Endothelial cell (in vitro differentiated cells): ENCODE data around the gene PUS1. TPM values are rescaled to one million over a fixed set of nuclear protein-coding genes. Genes with fewer than 3 reads are reported as not detected.

ENCODE experiments used
- DNase-seq: peaks from one replicate; pipeline ENCODE4 v3.0.0; 2021; ENCODE audit warnings: low spot score
- H3K27ac Mint-ChIP-seq: one replicate; pipeline ENCODE4 v1.8.0; 2021; ENCODE audit warnings: mixed read lengths, inconsistent platforms; ENCODE audit not compliant: unreplicated experiment
- H3K27me3 Mint-ChIP-seq: one replicate; pipeline ENCODE4 v1.8.0; 2021; ENCODE audit warnings: mild to moderate bottlenecking, moderate library complexity, mixed read lengths, inconsistent platforms; ENCODE audit not compliant: unreplicated experiment
- H3K36me3 Mint-ChIP-seq: one replicate; pipeline ENCODE4 v1.8.0; 2021; ENCODE audit warnings: mild to moderate bottlenecking, low read depth, mixed read lengths, inconsistent platforms; ENCODE audit not compliant: unreplicated experiment
- H3K4me1 Mint-ChIP-seq: one replicate; pipeline ENCODE4 v1.8.0; 2021; ENCODE audit warnings: mild to moderate bottlenecking, mixed read lengths, inconsistent platforms; ENCODE audit not compliant: unreplicated experiment
- H3K4me3 Mint-ChIP-seq: one replicate; pipeline ENCODE4 v1.8.0; 2021; ENCODE audit warnings: mild to moderate bottlenecking, mixed read lengths, inconsistent platforms; ENCODE audit not compliant: unreplicated experiment
- H3K9me3 Mint-ChIP-seq: one replicate; pipeline ENCODE4 v1.8.0; 2021; ENCODE audit warnings: mixed read lengths, inconsistent platforms; ENCODE audit not compliant: unreplicated experiment
- total RNA-seq: library from RNA; stranded (reverse); fragmentation: NEBNext Ultra II Directional; extraction: Animal tissue kit (Norgen Biotek cat#: 25700); gene quantifications from one replicate; pipeline ENCODE4 v1.2.1, GENCODE V29; 2021; ENCODE audit not compliant: unreplicated experiment
- TF ChIP-seq, protein P1 (sequence below): fragments of 200-600 bp; sonication (generic); IDR thresholded peaks from one replicate; pipeline ENCODE4 v1.5.0; 2021; ENCODE audit warnings: antibody characterized with exemption; ENCODE audit not compliant: unreplicated experiment

Gene PUS1
- total RNA-seq, 1 donor from 2014 or later, result 25.8 TPM

DNA sequence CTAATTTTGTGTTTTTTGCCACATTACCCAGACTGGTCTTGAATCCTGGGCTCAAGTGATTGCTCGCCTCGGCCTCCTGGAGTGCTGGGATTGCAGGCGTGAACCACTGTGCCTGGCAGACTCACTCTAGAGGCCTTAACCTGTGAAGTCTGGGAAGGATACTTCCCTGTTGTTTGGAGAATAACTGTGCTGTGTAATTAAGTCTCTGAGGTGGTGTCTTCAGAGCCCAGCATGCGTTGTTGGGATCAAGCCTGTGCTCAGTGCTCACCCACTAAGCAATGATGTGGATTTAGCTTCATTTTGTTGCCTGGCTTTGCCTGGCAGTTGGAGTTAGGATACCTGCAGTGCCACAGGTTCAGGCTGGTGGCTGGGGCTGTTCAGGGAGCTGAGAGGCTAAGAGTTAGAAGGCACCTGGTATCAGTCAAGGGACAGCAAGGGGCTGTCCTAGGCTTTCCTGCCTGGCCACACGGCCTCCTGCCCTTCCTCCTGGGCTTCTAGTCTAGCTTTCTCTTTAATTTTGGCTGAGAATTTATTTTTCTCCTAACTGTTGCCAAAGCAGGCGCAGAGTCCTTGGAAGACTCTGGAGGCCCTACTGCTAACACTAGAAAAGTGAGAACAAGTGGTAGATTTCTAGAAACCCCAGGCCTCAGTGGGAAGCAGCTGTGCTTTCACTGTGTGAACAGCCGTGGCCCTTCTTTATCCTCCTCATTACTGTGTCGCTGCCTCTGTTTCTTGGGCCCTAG lies 59.1 kb downstream of the PUS1 start:
- no peak overlapping the region for H3K4me3 Mint-ChIP-seq
- DNase-seq, result no peak
- H3K27me3 Mint-ChIP-seq, result no peaks in the 10 kb centered on the region
- no peaks in the 10 kb centered on the region for H3K9me3 Mint-ChIP-seq
- peaks cover 39% of the 10 kb centered on the region for H3K36me3 Mint-ChIP-seq
- no peaks in the 10 kb centered on the region for H3K4me1 Mint-ChIP-seq
- TF ChIP-seq, protein P1, sequence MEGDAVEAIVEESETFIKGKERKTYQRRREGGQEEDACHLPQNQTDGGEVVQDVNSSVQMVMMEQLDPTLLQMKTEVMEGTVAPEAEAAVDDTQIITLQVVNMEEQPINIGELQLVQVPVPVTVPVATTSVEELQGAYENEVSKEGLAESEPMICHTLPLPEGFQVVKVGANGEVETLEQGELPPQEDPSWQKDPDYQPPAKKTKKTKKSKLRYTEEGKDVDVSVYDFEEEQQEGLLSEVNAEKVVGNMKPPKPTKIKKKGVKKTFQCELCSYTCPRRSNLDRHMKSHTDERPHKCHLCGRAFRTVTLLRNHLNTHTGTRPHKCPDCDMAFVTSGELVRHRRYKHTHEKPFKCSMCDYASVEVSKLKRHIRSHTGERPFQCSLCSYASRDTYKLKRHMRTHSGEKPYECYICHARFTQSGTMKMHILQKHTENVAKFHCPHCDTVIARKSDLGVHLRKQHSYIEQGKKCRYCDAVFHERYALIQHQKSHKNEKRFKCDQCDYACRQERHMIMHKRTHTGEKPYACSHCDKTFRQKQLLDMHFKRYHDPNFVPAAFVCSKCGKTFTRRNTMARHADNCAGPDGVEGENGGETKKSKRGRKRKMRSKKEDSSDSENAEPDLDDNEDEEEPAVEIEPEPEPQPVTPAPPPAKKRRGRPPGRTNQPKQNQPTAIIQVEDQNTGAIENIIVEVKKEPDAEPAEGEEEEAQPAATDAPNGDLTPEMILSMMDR, result no peak
- no peak overlapping the region for H3K27ac Mint-ChIP-seq

DNA sequence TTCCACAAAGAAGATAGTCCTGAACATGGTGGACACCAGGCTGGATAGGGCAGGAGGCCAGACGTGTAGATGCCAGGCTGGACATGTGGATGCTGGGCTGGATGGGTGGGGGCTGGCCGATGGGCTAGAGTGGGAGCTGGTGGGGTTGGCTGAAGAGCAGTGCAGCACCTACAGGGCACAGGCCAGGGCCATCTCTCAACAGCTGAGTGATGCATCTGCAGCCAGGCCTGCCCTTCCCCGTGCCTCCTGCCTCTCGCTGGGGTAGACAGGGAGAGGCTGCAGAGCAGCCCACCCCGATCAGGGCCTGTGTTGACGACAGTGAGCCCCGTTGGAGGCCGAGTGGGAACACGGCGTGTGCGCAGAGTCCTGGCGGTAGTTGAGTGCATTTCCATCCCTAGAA lies 59.9 kb downstream of the PUS1 start:
- peaks cover 1% of the 10 kb centered on the region for H3K4me1 Mint-ChIP-seq
- no peak overlapping the region for H3K27ac Mint-ChIP-seq
- no peaks in the 10 kb centered on the region for H3K27me3 Mint-ChIP-seq
- DNase-seq, result no peak
- no peak overlapping the region for H3K4me3 Mint-ChIP-seq
- TF ChIP-seq, protein P1, result no peak
- peaks cover 47% of the 10 kb centered on the region for H3K36me3 Mint-ChIP-seq
- no peaks in the 10 kb centered on the region for H3K9me3 Mint-ChIP-seq

DNA sequence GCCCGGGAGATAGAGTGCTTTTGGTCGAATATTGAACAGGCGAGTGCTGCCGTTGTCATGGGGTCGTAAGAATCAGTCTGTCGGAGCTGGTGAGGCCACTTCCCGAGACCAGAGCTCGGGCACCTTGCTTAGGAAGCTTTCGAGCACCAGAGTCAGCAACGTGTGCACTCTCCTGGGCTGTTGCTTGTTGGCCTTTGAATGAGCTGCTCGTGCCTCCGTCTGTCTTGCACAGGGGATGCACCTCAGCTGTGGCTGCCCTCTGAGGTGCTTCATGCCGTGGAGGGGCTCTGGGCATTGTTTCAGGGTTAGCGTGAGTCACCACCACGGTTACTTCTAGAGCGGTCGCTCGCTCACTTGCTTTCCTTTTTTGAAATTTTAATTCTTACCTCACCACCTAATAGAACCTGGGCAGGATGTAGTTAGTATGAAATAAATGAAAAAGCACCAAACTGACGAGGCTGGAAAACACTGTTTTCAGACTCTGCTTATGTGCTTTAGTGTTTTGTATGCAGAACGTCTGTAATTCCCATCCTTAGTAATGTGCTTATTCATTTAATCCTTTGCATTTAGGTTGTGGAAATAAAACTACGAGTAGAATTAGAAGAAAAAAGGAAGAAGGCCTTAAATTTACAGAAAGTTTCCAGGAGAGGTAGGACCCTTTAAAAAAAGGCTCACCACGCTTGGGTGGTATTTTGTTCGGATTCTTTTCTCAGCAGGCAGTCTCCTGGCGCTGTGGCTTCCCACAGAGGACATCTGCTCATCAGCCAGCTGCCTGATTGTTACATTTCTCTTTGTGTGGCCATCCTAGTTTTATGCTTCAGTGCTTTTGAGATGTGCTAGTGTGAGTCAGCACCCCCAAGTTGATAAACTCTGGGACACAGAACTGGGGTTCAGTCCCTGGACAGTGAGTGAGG lies 61.2 kb downstream of the PUS1 start:
- TF ChIP-seq, protein P1, result no peak
- DNase-seq, result no peak
- Mint-ChIP-seq H3K4me3 (peak overlapping the region; percentile 58), H3K27ac (no peak overlapping the region), H3K9me3 (no peaks in the 10 kb centered on the region), H3K4me1 (peaks cover 5% of the 10 kb centered on the region), H3K27me3 (no peaks in the 10 kb centered on the region), H3K36me3 (peaks cover 58% of the 10 kb centered on the region)

DNA sequence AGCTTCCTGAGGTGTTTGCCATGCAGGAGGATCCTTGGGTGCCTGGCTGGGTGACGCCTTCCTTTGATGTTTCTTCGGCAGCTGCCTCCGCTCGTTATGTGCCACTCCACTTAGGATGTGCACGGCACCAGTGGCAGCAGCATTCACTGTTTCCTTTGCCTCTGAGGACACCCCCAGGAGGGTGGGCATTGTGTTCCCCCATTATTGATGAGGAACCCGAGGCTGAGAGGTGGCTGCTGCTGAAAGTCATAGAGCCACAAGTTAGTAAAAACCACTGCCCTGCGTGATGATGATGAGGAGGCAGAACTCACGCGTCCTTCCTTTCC lies 61.9 kb downstream of the PUS1 start:
- Mint-ChIP-seq H3K4me1 (peaks cover 5% of the 10 kb centered on the region), H3K27me3 (no peaks in the 10 kb centered on the region), H3K36me3 (peaks cover 58% of the 10 kb centered on the region), H3K9me3 (no peaks in the 10 kb centered on the region), H3K4me3 (peak overlapping the region; percentile 49), H3K27ac (no peak overlapping the region)
- TF ChIP-seq, protein P1, result no peak
- DNase-seq, result no peak
